Thyroid gland (tissue), 4 donors: ENCODE results near the gene PDE11A.

Source experiments
- POLR2A ChIP-seq, 2 donors: fragments of 450-650 bp; IDR thresholded peaks; one replicate each; pipeline ENCODE4 v1.6.1; 2017; ENCODE audit warnings: antibody characterized with exemption in 2 of 2, mild to moderate bottlenecking in 2 of 2, moderate library complexity in 1 of 2
- TF ChIP-seq, protein P1 (sequence below), 6 experiments: fragments of 200-600 bp in 3 of 6; fragments of 450-650 bp in 3 of 6; sonication (generic) in 3 of 6; IDR thresholded peaks; one replicate each; pipeline ENCODE4 v1.5.1; 2016 to 2019; ENCODE audit warnings: antibody characterized with exemption in 6 of 6, mild to moderate bottlenecking in 2 of 6, inconsistent platforms in 1 of 6, moderate library complexity in 1 of 6

DNA sequence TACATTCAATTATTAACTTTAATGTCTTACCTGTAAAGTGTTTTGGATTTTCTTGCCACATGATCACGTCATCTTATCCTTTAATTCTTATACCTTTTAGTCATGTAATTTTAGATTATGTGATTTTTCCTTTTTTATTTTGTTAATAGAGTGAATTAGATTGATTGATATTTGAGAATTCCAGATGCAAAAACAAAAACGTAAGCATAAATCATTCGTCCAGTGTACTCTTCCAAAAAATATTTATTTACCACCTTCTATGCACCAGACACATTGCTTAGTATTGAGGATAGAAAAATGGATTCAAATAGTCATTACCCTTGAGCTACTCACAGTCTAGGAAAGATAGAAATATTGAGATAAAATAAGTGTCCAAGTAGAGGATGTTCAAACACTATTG, 249.6 kb downstream of the PDE11A start:
- TF ChIP-seq, protein P1, sequence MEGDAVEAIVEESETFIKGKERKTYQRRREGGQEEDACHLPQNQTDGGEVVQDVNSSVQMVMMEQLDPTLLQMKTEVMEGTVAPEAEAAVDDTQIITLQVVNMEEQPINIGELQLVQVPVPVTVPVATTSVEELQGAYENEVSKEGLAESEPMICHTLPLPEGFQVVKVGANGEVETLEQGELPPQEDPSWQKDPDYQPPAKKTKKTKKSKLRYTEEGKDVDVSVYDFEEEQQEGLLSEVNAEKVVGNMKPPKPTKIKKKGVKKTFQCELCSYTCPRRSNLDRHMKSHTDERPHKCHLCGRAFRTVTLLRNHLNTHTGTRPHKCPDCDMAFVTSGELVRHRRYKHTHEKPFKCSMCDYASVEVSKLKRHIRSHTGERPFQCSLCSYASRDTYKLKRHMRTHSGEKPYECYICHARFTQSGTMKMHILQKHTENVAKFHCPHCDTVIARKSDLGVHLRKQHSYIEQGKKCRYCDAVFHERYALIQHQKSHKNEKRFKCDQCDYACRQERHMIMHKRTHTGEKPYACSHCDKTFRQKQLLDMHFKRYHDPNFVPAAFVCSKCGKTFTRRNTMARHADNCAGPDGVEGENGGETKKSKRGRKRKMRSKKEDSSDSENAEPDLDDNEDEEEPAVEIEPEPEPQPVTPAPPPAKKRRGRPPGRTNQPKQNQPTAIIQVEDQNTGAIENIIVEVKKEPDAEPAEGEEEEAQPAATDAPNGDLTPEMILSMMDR (IDR thresholded peaks at IDR 0.05) = no peak
- TF ChIP-seq POLR2A (IDR thresholded peaks at IDR 0.05) = no peak
